OCI-LY1 (cell line): ENCODE data around the gene ARPC2.
A peak's percentile ranks its signal among the peaks of the same experiment; 100 is the strongest.

ENCODE experiments used
- CTCF ChIP-seq: fragments of 200-600 bp; sonication (generic), shearing (Covaris generic); IDR thresholded peaks from 2 replicates; pipeline ENCODE4 v1.5.1; 2017; ENCODE audit warnings: mild to moderate bottlenecking, antibody characterized with exemption, low read length, moderate library complexity, mixed read lengths
- EZH2 ChIP-seq: fragments of 200-600 bp; sonication (generic), shearing (Covaris generic); IDR thresholded peaks from 2 replicates; pipeline ENCODE4 v1.8.0; 2017; ENCODE audit warnings: borderline replicate concordance, mixed run types, mild to moderate bottlenecking, antibody characterized with exemption, low read length, moderate library complexity, mixed read lengths

- TF ChIP-seq CTCF (peak; percentile 92), EZH2 (no peak)
Measured at GRCh38 chr2:218272531-218273212, 55.7 kb downstream of the ARPC2 start.
